SKM-1 (cell line): ENCODE measurements around the gene RAB23.
A peak's percentile ranks its signal among the peaks of the same experiment; 100 is the strongest.

ENCODE experiments used
- DNase-seq: peaks from one replicate; lab custom pipeline; 2025; ENCODE audit not compliant: unreplicated experiment; lab: John Stamatoyannopoulos, UW

RAB23 gene

GRCh38 chr6:57221936-57222742 is at the start of gene RAB23:
RAB23 (minus strand) TSS chr6:57222307; CDS start chr6:57210380, 11,927 bp downstream.
- peak; percentile 66 for DNase-seq

- no peak for DNase-seq
Measured at GRCh38 chr6:57268294-57268640, 46.2 kb upstream of the RAB23 start.

- no peak for DNase-seq
Measured at GRCh38 chr6:57267586-57268293, 45.6 kb upstream of the RAB23 start.

- no peak for DNase-seq
Measured at GRCh38 chr6:57265755-57266221, 43.7 kb upstream of the RAB23 start.

DNA sequence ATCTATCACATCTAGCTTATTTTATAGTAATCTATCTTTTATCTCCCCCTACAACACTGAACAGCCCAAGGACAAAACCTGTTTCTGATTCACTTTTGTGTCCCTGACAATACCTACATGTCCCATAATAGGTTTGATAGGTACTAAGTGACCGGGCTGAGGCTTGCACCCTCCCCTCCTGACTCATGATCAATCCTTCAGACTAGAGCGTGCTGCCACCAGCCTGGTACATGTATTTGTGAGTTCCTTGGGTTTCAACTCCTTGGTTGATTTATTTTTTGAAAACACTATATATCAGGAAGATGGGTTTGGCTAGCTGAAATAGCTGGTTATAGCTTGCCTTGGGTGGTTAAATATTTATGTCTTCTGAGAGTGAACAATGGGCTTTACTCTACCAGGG is 41.6 kb upstream of the RAB23 start:
- DNase-seq = no peak

- no peak for DNase-seq
Measured at GRCh38 chr6:57262901-57263694, 41.0 kb upstream of the RAB23 start.

DNA sequence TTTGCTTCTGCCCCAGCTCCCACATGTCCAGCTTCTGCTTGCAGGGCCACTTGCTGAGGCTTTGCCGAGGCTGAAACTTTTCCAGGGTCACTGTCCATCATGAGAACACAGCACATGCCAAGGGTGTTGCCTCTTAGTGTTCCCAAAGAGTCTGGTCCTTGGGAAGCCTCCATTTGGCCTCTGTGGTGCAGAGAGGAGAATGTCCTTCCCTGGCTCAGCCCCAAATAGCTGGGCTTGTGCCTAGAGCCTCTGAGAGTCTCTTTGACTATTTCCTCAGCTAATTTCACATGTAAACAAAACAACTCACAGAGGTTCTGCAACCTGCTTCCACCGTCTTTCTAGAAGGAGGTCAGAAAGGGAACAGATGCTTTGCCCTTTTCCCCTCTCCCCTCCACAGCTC is 40.4 kb upstream of the RAB23 start:
- no peak for DNase-seq

DNA sequence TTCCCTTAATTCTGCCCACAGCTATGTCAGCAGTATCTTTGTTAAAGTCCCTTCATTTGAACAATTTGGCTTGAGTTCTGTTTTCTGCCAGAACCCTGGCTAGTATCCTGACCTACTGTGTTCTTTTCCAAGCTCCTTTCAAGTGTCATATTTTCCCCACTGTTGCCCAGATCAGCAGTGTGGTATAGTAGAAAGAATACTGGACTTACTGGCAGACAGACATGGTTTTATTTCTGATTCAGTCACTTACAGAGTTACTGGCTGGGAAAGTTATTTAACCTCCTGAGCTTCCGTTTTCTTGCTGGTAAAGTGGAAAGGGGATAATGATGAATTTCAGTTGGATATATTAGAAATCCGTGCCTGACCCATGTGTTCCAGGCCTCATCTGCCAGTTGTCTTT is 39.8 kb upstream of the RAB23 start:
- no peak for DNase-seq

GRCh38 chr6:57259064-57259463 is 37.0 kb upstream of the RAB23 start:
- DNase-seq = no peak

DNA sequence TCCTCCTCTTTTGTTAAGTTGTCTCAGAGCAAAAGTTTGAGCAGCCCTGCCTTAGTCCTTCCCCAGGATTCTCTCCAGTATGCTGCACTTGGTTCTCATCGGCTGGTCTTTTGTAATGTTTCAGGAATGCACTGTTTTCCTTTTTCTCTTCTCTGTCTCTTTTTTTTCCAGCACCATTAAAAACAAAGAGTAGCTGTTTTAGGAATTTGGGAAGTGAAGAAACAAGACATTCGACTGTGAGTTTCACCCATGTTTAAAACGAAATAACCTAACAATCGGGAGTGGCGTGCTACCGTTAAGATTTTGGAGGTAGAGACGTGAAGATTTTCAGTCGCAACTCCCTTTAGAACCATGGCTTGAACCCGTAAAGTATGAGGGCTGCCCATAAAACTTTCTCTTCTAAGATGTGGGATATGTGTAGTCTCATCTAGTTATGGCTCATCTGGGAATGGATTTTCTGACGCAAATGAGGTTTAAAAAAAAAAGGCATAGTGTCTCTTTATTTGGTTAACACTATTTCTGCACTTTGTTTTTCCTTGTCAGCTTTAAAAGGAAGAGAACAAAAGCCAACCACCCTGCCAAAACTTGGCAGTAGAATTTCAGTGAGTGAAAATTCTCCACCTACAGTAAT is 35.9 kb upstream of the RAB23 start:
- no peak for DNase-seq

DNA sequence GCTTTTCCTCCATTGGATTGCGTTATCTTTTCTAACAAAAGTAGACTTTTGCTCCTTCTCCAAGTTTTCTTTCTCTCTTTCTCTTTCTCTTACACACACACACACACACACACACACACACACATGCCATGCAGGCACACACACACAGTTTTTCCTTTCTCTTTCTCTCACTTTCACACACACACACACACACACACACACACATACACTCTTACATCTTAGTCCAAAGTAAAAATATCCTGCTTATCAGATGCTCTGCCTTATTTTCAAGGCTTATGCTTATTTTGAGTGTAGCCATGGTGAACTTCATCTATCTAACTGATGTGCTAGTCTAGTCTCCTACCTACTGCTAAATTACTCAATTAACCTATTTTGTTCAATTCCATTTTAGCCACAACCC is 34.4 kb upstream of the RAB23 start:
- DNase-seq = no peak

DNA sequence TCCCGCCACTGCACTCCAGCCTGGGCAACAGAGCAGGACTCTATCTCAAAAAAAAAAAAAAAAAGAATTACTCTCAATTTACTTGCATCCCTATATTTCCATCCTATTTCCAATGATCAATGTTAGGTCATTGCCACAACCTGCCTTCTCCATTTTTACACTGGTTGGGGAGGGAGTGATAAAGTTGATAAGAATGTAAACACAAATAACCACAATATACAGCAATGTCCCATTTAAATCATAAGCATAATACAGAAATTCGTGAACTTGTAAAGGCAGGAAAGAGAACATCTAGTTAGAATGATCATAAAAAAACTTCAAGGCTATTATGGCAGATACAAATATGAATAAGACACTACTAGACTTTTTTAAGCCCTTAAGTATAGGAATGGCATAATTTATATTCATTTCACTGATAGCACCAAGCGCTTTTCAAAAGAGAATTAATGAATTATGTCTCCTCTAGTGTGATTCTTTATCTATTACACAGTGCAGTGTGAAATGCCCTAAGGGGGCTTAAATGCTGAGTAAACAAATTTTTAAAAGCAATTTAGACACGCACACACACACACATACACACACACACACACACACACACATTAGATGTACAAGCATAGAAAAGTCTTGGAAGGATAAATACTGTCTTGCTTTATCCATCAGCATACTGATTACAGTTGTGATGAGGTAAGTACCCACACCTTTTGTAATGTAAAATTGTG is 33.5 kb upstream of the RAB23 start:
- DNase-seq = no peak

DNA sequence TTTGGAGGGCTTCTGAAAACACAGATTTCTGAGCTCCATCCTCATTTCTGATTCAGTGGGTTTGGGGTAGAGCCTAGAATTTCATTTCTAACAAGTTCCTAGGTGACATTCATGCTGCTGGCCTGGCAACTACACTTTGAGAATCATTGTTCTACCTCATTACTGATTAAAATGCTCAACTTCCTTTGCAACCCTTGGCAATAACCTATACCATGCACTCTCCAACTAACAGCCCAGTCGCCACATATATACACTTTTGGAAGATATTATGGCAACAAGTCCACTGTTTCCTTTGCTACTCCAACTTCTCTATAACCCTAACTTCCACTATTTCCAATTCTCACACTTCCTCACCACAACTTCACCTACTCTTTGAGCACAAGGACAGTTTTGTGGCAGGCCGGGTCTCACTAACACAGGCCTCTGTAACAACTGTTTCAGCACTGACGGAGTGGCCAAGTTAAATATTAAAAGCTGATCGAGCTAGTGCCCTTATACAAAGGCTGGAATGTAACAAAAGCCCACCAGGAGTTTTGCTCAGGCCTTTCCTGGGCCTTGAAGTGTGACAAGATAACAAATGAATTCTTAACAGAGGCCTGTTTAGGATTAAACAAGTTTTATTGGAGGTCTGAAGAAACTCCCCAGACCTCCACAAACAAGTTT is 32.1 kb upstream of the RAB23 start:
- no peak for DNase-seq

GRCh38 chr6:57252975-57253374 is 30.9 kb upstream of the RAB23 start:
- no peak for DNase-seq

DNA sequence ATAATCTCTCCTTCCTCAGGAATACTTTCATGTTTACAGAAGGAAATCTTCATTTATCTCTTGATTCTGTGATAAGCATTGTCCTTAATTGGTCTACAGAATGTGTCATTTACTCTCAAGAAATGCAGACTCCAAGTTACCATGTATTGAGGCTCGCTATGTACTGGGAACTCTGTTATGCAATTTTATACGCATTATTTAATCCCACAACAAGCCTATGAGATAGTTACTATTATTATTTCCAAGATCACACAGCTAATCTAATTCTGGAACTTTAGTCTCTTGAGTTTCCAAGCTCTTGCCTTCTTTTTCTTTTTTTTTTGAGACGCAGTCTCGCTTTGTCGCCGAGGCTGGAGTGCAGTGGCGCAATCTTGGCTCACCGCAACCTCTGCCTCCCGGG is 30.0 kb upstream of the RAB23 start:
- no peak for DNase-seq

DNA sequence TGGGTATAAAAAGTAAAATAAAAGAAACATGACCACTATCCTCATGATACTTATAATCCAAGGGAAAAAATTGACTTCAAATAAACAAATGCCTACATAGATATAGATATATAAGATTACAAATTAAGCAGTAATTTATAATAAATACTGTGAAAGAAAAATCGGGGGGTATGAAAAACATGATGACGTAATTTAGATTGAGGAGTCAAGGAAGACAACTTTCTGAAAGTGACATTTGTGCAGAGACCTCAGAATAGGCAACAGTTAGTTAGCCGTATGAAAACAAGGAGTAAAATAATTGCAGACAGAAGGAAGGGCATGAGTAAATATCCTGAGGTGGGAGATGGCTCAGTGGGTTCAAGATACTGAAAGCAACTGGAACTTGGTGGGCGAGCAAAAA is 28.2 kb upstream of the RAB23 start:
- no peak for DNase-seq

DNA sequence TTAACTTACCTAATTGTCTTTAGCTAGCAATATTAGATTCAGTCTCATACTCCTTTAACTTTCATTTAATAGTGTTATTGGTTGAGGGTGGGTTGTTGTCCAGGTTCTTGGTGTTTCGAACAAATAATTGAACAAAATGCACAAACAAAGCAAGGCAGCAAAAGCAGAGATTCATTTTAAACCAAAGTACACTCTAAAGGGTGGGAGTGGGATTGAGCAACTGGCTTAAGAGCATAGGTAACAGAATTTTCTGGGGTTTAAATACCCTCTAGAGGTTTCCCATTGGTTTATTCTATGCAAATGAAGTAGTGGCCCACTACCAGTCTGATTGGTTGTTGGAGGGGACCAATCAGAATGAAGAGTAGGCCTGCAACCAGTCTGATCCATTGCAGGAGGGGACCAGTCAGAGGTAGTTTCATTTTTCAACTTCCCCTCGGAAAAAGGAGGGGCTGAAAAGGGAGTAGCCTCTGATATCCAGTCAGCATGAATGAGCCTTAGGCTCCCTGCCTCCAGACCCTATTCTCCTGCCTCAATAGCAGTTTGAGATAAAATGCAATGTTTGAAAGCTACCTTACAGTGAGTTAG is 26.3 kb upstream of the RAB23 start:
- no peak for DNase-seq

- DNase-seq = no peak
Measured at GRCh38 chr6:57247603-57248002, 25.5 kb upstream of the RAB23 start.

DNA sequence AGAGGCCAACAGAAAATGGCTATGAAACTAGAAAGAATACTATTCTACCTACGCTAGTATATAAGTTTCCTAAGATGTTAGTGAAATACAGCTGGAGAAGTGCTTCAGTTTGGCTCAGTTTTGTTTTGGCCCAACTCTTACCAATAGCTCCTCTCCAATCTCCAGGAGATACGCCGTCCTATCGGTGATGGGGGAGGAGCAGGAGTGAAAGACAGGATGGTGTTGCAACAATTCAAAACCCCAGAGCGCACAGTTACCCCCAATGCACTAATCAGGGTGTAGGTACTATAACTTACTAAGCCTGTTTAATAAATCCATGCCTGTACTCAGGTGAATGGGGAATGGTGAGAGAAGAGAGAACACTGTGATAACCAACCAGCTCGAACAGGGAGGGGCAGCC is 24.2 kb upstream of the RAB23 start:
- no peak for DNase-seq

- no peak for DNase-seq
Measured at GRCh38 chr6:57243954-57244353, 21.8 kb upstream of the RAB23 start.
